Esophagus squamous epithelium (tissue), 4 donors: ENCODE measurements around the gene CFAP119.

ENCODE experiments used
- POLR2A ChIP-seq, 4 donors: fragments of 450-650 bp; IDR thresholded peaks; one replicate each; pipeline ENCODE4 v1.6.1; 2017; ENCODE audit warnings: antibody characterized with exemption in 4 of 4, mild to moderate bottlenecking in 4 of 4, moderate library complexity in 3 of 4
- TF ChIP-seq, protein P1 (sequence below), 6 experiments: fragments of 450-650 bp in 4 of 6; fragments of 200-600 bp in 2 of 6; sonication (generic) in 2 of 6; IDR thresholded peaks; one replicate each; pipeline ENCODE4 v1.5.1; 2016 to 2019; ENCODE audit warnings: antibody characterized with exemption in 6 of 6, mild to moderate bottlenecking in 4 of 6, moderate library complexity in 4 of 6

DNA sequence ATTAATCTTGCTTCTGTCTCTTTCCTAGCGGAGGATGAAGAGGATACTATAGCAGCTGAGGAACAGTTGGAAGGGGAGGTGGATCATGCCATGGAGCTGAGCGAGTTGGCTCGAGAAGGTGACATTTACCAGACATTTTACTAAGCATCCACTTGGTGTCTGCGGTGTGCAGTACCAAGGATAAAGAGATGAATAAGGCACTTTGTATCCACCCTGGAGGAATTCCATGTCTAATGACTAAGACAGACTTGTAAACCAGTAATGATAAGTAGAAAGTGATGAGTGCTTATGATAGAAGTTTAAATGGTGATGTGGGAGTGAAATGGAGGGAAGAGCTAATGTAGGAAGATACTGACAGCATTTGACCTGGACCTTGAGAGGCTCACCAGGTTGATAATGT is 50.9 kb downstream of the CFAP119 start:
- TF ChIP-seq, protein P1, sequence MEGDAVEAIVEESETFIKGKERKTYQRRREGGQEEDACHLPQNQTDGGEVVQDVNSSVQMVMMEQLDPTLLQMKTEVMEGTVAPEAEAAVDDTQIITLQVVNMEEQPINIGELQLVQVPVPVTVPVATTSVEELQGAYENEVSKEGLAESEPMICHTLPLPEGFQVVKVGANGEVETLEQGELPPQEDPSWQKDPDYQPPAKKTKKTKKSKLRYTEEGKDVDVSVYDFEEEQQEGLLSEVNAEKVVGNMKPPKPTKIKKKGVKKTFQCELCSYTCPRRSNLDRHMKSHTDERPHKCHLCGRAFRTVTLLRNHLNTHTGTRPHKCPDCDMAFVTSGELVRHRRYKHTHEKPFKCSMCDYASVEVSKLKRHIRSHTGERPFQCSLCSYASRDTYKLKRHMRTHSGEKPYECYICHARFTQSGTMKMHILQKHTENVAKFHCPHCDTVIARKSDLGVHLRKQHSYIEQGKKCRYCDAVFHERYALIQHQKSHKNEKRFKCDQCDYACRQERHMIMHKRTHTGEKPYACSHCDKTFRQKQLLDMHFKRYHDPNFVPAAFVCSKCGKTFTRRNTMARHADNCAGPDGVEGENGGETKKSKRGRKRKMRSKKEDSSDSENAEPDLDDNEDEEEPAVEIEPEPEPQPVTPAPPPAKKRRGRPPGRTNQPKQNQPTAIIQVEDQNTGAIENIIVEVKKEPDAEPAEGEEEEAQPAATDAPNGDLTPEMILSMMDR (IDR thresholded peaks at IDR 0.05) = no peak
- no peak for TF ChIP-seq POLR2A (IDR thresholded peaks at IDR 0.05)
